ENCODE data around the gene LLGL2.

- TF ChIP-seq POLR2A (IDR thresholded peaks at IDR 0.05; ENCODE audit: low read depth, low read length): no peak
- TF ChIP-seq TAF1 (IDR thresholded peaks at IDR 0.05; ENCODE audit: low read depth, low read length): no peak
- TF ChIP-seq POLR2AphosphoS5 (IDR thresholded peaks at IDR 0.05; ENCODE audit: low read depth, low read length): no peak
- TF ChIP-seq SPI1 (IDR thresholded peaks at IDR 0.05; ENCODE audit: low read depth, low read length): no peak
- no peak for TF ChIP-seq PAX5 (IDR thresholded peaks at IDR 0.05; ENCODE audit: insufficient read depth, low read length, severe bottlenecking)
- TF ChIP-seq POU2F2 (IDR thresholded peaks at IDR 0.05; ENCODE audit: low read depth, low read length): no peak
Measured at GRCh38 chr17:75565618-75566017, 40.1 kb downstream of the LLGL2 start.

Measured in GM12891 (cell line).